SK-MEL-5 (cell line): ENCODE data around the gene SEC14L2. TPM values are rescaled to one million over a fixed set of nuclear protein-coding genes. Genes with fewer than 3 reads are reported as not detected.
"Not testable (repeated sequence)": the region's sequence is repeated elsewhere in the genome, so short reads cannot be mapped to it uniquely, and the experiment has no call there.

Experiments
- DNase-seq: peaks from one replicate; pipeline ENCODE4 v3.0.0-alpha.2; 2016; ENCODE audit warnings: low read depth, low spot score
- in situ Hi-C: cut with HindIII; loops from 2 replicates; pipeline ENCODE4 v1.10.0; 2016; ENCODE audit warnings: low sequenced_read_pairs, high pct_unique_total_duplicates, low pct_unique_long_range_greater_than_20kb
- total RNA-seq: library from RNA; depleted of rRNA; stranded (reverse); fragments of >200 nt; shearing (Covaris generic); gene quantifications from 2 replicates; pipeline ENCODE4 v1.2.3, GENCODE V29; 2014

SEC14L2 gene
- total RNA-seq, 1 experiment from 2014 or later = 4.0 TPM

- DNase-seq = no peak
- in situ Hi-C loops = no loop called here
Observed at GRCh38 chr22:30432520-30432919, 35.7 kb downstream of the SEC14L2 start.

GRCh38 chr22:30433227-30433626 lies 36.4 kb downstream of the SEC14L2 start:
- DNase-seq = no peak
- in situ Hi-C loops = no loop called here

GRCh38 chr22:30433773-30434172 lies 37.0 kb downstream of the SEC14L2 start:
- in situ Hi-C loops = no loop called here
- DNase-seq = no peak

GRCh38 chr22:30434843-30435242 lies 38.0 kb downstream of the SEC14L2 start:
- in situ Hi-C loops = no loop called here
- no peak for DNase-seq

GRCh38 chr22:30435674-30436126 lies 38.9 kb downstream of the SEC14L2 start:
- in situ Hi-C loops = no loop called here
- DNase-seq = no peak

GRCh38 chr22:30436196-30436595 lies 39.4 kb downstream of the SEC14L2 start:
- in situ Hi-C loops = no loop called here
- no peak for DNase-seq

GRCh38 chr22:30438559-30438958 lies 41.7 kb downstream of the SEC14L2 start:
- in situ Hi-C loops = no loop called here
- no peak for DNase-seq

GRCh38 chr22:30439226-30439625 lies 42.4 kb downstream of the SEC14L2 start:
- in situ Hi-C loops = no loop called here
- DNase-seq = no peak

GRCh38 chr22:30439836-30440235 lies 43.0 kb downstream of the SEC14L2 start:
- in situ Hi-C loops = no loop called here
- DNase-seq = no peak

- DNase-seq = no peak
- in situ Hi-C loops = no loop called here
Observed at GRCh38 chr22:30441088-30441487, 44.3 kb downstream of the SEC14L2 start.

- peak; percentile 82 for DNase-seq
- in situ Hi-C loops = no loop called here
Observed at GRCh38 chr22:30444632-30445437, 48.0 kb downstream of the SEC14L2 start.

GRCh38 chr22:30445438-30446145 lies 48.8 kb downstream of the SEC14L2 start:
- no peak for DNase-seq

GRCh38 chr22:30447656-30448055 lies 50.8 kb downstream of the SEC14L2 start:
- in situ Hi-C loops = no loop called here

More at GRCh38 chr22:30445438-30446145, 48.8 kb downstream of the SEC14L2 start:
- in situ Hi-C loops = no loop called here

GRCh38 chr22:30451488-30451887 lies 54.7 kb downstream of the SEC14L2 start:
- DNase-seq, in situ Hi-C loops: not testable (repeated sequence)

More at GRCh38 chr22:30447656-30448055, 50.8 kb downstream of the SEC14L2 start:
- no peak for DNase-seq

- in situ Hi-C loops = no loop called here
- DNase-seq = no peak
Observed at GRCh38 chr22:30452861-30453260, 56.0 kb downstream of the SEC14L2 start.

- in situ Hi-C loops = no loop called here
Observed at GRCh38 chr22:30453731-30454510, 57.1 kb downstream of the SEC14L2 start.

GRCh38 chr22:30455075-30455840 lies 58.4 kb downstream of the SEC14L2 start:
- in situ Hi-C loops = no loop called here
- no peak for DNase-seq

More at GRCh38 chr22:30453731-30454510, 57.1 kb downstream of the SEC14L2 start:
- DNase-seq = peak; percentile 33
